ENCODE data around the gene DEDD2.

DNA sequence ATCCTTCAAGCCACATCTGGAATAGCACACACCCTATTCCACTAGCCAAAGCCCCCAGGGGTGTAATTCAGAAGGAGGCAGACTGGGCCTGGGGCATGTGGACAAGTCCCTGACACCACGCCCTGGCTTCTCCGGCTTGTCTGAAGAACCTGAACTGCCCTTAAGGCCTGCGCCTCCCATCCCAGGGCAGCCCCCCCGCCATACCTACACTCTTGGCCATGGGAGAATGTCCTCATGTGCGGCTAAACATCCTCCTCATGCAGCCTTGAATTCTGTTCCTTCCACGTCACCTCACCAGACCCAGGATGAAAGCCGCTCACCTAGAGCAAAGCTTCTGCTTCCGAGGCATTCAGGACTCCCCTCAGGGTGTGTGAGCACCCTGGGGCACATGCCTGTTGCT, 60.9 kb downstream of the DEDD2 start:
- TF ChIP-seq POLR2A (IDR thresholded peaks at IDR 0.05; ENCODE audit: low read length) (no peak), GATA1 (IDR thresholded peaks at IDR 0.05; ENCODE audit: low read depth, low read length) (no peak)

All from erythroblast (primary cell).